Stimulated activated CD4-positive, alpha-beta T cell treated with anti-CD3 and anti-CD28 coated beads, Interleukin-4, amount 100 ng/mL, for 48 hours (primary cell): Measurements from ENCODE around the gene FUOM.
"Not testable (repeated sequence)": the region's sequence is repeated elsewhere in the genome, so short reads cannot be mapped to it uniquely, and the experiment has no call there.

ENCODE experiments used
- DNase-seq, 2 donors: peaks; one replicate each; pipeline ENCODE4 v3.0.0-alpha.2; 2020; ENCODE audit warnings: low read depth in 2 of 2

The FUOM gene

DNA sequence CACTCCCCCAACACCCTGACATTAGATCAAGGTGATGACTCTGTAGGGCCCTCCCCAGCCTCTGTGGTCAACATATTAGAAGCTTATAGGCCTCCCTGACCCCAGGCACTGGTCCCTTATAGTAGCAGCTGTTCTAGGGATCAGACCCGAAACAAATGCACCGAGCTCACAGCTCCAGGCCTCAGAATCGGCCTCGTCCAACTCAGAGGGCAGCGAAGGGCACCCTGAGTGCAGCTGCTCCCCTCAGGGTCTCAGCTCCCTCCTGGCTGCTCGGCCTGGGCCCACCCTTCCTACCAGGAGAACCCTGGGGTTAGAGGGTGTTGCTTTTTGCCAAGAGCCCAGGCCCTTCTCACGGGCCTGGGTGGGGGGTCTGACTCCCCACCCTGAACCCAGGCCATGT is 10.3 kb upstream of the FUOM start:
- no peak for DNase-seq

GRCh38 chr10:133367461-133367860 is 9.6 kb upstream of the FUOM start:
- DNase-seq, result not testable (repeated sequence)

GRCh38 chr10:133366751-133367150 is 8.9 kb upstream of the FUOM start:
- DNase-seq, result no peak

DNA sequence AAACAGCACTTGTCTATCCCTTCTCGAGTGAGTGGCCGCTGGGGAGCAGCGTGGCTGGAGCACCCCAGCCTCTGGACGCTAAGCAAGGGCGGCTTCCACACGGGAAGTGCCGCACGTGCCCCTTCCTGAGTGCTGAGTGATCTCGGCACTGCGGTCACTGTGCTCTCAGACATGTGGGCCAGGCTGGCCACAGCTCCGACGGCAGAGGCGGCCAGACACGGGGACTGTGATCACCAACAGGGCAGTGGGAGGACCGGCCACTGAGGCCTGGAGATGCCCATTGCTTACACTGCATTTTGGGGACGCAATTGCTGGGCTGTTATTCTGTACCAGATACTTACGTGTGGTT is 8.3 kb upstream of the FUOM start:
- DNase-seq, result no peak

GRCh38 chr10:133365461-133366129 is 7.8 kb upstream of the FUOM start:
- DNase-seq, result no peak

DNA sequence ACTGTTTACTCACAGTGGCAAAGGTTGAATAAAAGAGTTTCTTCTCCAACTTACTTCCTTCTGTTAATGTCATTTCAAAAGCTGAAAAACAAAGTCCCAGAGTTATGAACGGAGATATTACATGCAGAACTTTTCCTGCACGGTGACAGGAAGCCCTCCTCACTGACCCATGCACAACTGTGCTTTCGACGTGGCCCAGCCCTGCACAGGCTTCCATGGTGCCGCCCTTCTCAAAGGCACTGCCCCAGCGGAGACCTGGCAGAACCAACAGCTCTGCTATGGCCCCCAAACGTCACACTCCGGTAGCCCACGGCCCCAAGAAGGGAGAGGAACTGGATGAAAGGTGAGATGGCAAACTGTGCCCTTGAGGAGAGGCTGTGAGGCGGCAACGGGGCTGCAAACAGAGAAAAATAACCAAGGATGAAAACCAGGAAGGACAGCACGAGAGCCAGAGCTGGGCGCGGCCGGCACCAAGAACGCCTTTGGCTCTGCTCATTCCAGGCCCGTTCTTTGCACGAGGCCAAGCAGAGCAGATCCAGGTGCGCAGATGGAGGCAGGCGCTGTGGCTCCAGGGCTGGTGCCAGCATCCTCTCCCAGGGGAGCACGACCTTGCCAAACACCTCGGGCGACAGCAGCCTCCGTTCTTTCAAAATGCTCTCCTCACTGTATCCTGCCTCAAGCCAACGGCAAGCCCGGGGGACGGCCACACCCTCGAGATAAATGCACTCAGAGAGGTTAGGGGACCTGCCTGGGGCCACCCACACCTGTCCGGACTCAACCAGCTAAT is 7.0 kb upstream of the FUOM start:
- no peak for DNase-seq

DNA sequence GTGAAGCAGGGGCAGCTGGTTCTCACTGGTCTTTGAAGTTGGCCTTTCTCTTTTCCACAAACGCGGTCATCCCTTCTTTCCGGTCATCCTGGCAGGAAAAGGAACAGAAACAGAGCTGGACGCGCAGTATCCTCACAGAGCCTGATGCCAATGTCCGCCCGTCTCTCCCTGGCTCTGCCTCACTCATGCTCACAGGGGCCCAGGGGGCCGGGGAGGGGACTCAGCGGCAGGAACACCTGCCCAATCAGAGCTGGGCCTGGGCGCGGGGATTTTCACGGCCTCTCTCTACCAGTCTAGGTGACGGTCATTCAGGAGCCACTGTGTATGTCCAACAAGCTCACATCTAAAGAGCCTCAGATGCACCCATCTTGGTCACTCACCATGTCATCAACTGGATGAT is 5.0 kb upstream of the FUOM start:
- DNase-seq, result no peak

GRCh38 chr10:133361773-133362441 is 4.1 kb upstream of the FUOM start:
- no peak for DNase-seq

DNA sequence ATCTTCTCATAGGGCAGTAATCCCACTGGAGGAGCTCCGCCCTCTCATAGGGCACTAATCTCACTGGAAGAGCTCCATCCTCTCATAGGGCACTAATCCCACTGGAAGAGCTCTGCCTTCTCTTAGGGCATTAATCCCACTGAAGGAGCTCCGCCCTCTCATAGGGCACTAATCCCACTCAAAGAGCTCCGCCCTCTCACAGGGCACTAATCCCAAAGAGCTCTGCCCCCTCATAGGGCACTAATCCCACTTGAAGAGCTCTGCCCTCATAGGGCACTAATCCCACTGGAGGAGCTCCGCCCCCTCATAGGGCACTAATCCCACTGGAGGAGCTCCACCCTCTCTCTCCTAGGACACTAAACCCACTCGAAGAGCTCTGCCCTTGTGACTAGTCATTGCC is 3.4 kb upstream of the FUOM start:
- DNase-seq, result no peak

DNA sequence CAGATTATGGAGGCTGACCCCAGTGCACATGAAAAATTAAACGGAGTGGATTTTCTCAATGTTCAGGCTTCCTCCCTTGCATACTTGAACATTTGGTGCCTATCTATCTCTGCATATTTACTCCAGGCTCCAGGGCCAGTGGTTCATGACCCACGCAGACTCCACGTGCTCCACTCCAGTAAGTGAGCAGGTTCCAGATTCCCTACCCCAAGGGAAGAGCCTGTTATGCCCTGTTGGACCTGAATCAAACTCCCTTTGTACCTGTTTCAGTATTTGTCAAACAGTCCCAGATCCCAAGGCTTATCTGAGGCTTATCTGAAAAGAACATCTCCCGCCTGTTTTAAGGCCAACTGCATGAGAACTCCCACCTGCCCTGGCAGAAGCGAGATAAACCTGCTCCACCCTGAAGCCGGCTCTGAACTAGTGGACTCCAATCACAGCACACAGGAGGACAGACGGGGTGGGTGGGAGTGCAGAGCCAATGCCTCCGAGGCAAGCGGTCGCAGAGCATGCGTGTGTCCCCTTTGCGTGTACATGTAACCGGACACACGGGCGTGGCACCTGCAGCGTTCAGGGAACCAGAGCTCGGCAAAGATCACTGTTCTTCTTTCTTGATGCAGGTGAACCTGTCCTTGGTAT is 2.3 kb upstream of the FUOM start:
- DNase-seq, result no peak

- DNase-seq, result no peak
Observed at GRCh38 chr10:133359554-133359971, 1.7 kb upstream of the FUOM start.

DNA sequence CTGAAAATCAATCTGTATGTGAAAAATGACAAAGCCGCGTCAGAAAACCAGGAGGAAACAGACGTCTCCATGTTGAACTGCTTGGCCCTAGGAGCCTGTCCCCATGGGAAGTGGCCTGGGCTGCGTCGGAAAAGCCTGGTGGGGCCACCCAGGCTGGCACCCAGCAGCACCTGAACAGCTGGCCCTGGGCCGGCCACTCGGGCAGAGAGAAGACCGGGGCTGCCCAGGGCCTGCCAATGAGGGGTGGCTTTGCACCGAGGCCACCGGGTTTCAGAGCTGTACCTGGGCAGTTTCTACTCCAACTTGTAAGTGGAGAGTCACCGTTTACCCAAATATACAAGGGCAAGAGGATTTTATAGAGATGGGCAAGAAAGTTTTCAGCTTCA is 1.1 kb upstream of the FUOM start:
- no peak for DNase-seq

DNA sequence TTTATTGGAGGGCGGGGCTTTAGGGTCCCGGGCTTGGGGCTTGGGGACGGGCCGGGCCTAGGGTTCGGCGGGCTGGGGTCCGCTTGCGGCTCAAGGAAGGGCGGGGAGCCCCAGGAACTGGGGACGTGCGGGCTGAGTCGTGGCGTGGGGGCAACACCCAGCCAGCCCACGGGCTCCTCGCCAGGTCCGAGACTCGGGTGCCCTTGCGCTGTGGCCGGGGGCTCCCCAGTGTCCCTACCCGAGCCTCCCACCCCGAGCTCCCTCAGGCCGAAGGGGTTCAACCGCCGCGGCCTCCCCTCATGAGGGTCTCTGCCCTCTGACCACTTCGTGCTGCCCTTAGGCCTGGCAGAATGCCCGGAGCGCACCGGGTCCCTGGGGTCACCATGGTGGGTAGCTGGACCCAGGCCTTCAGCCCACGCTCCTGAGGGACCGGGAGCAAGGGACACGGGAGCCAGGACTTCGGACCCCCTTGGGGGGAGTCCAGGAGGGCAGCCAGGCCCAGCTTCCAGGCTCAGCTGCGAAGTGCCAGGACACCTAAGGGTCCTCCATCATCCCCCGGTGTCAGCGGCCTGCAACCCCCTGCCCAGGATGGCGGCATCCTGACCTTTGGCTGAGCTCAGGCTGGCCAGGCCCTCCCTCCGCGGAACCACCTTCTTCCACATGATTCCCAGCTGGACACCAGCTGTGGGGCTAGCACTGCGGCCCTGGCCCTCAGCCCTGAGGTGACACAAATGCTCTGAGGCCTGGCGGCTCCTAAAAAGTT is 524 bp upstream of the FUOM start:
- no peak for DNase-seq

DNA sequence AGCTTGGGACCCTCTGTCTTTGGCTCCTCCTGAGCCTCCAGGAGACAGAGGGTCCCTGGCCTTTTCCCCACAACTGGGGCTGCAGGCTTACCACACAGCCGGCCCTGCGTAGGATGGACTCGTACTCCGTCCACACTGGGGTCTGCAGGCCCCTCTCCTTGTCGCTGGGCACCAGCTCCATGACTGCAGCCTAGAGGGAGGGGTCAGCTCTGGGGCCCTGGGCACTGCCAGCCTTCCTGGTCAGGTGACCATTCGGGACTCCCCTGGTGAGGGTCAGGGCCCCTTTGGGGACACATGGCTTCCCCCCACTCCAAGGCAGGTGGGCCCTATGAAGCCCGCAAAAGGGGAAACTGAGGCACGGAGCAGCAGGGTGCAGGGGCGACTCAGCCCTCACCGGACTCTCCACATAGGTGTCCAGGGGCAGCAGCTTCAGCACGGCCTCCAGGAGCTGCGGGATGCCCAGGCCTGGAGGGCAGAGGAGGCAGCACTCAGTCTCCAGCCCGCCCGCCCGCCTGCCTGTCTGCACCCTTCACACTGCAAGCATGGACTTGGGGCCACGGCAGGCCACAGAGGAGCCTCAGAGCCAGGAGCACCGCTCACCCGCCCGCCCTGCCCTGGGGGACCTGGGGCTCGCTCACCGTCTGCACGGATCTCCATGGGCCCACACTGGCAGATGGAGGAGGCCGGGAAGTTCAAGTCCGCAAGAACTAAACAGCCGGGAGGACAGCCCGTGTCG is 1.1 kb downstream of the FUOM start:
- no peak for DNase-seq

- no peak for DNase-seq
Observed at GRCh38 chr10:133355991-133356390, 1.8 kb downstream of the FUOM start.

DNA sequence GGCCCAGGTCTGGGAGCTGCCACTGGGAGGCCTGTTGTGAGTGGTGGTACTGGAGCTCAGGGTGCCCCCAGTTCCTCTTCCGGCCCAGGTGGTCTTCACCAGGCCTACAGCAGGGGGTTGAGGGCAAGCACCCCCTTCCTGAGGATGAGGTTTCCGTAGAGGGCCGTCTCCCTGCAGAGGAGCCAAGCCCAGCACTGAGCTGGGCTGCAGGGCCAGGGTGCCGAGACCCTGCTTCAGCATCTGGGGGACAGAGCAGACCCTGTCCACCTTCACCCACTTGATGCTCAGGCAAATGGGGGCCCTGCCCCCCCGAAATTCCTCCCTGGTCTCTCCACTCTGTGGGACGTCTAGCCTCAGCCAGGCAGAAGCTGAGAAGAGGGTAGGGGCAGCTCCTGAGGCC is 2.6 kb downstream of the FUOM start:
- DNase-seq, result no peak

GRCh38 chr10:133354672-133355240 is 3.1 kb downstream of the FUOM start:
- no peak for DNase-seq

- no peak for DNase-seq
Observed at GRCh38 chr10:133353988-133354605, 3.7 kb downstream of the FUOM start.

GRCh38 chr10:133353202-133353959 is 4.4 kb downstream of the FUOM start:
- no peak for DNase-seq
